IMR-90 (cell line): Measurements from ENCODE around the gene IFFO2.

Experiments used
- CEBPB ChIP-seq: IDR thresholded peaks from 2 replicates; pipeline ENCODE4 v1.6.1; 2012; ENCODE audit warnings: low read depth, low read length, improper control_type of control experiment
- CHD1 ChIP-seq: IDR thresholded peaks from 2 replicates; pipeline ENCODE4 v1.6.1; 2012; ENCODE audit warnings: low read depth, low read length, improper control_type of control experiment
- MAZ ChIP-seq: IDR thresholded peaks from 2 replicates; pipeline ENCODE4 v1.6.1; 2012; ENCODE audit warnings: low read depth, mild to moderate bottlenecking, low read length, improper control_type of control experiment, moderate library complexity, borderline replicate concordance
- POLR2A ChIP-seq: IDR thresholded peaks from 2 replicates; pipeline ENCODE4 v1.6.1; 2012; ENCODE audit warnings: mild to moderate bottlenecking, low read depth, low read length
- RAD21 ChIP-seq: IDR thresholded peaks from 2 replicates; pipeline ENCODE4 v1.6.1; 2012; ENCODE audit warnings: low read length, improper control_type of control experiment
- SMC3 ChIP-seq: fragments of 150-350 bp; IDR thresholded peaks from 2 replicates; pipeline ENCODE4 v1.6.1; 2016; ENCODE audit warnings: low read depth, mild to moderate bottlenecking, antibody characterized with exemption, low read length, moderate library complexity
- TF ChIP-seq, protein P1 (sequence below): conservative IDR thresholded peaks from 2 replicates; pipeline ENCODE4 v1.5.1; 2012; ENCODE audit warnings: mild to moderate bottlenecking, low read depth, low read length, improper control_type of control experiment

DNA sequence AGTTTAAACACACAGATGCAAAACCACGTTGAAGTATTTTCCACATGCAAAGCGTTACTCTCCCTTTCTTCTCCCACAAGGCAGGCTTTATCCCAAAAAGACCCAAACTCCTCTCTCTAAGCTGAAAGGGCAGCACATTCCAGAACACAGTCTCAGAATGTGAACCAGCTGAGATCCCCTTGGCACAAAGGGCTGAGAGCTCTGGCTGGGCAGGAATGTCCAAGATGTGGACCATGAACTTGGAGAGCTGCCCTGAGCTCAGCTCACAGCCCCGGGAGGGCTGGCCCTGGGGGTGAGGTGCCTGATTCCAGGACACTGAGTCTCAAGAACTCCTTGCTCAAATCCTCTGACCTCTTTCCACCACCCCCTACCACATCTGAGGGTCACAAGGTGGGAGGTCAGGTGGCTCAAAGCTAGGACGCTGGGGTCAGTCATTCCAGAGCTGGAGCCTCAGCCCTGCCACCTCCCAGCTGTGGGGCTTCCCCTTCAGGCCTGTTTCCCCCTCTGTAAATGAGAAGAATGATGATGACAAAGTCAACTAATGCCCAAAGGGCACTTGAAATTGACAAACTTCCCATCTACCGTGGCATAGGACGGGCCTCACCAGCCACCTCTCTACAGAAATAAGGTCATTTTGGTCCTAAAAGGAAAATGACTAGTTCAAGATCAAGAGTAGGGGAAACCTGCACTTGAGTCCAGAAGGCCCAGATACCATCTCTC lies 65.6 kb downstream of the IFFO2 start:
- TF ChIP-seq, protein P1, sequence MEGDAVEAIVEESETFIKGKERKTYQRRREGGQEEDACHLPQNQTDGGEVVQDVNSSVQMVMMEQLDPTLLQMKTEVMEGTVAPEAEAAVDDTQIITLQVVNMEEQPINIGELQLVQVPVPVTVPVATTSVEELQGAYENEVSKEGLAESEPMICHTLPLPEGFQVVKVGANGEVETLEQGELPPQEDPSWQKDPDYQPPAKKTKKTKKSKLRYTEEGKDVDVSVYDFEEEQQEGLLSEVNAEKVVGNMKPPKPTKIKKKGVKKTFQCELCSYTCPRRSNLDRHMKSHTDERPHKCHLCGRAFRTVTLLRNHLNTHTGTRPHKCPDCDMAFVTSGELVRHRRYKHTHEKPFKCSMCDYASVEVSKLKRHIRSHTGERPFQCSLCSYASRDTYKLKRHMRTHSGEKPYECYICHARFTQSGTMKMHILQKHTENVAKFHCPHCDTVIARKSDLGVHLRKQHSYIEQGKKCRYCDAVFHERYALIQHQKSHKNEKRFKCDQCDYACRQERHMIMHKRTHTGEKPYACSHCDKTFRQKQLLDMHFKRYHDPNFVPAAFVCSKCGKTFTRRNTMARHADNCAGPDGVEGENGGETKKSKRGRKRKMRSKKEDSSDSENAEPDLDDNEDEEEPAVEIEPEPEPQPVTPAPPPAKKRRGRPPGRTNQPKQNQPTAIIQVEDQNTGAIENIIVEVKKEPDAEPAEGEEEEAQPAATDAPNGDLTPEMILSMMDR = no peak
- no peak for TF ChIP-seq POLR2A
- TF ChIP-seq SMC3 = no peak
- no peak for TF ChIP-seq CEBPB
- TF ChIP-seq RAD21 = no peak
- TF ChIP-seq MAZ = no peak
- TF ChIP-seq CHD1 = no peak
